Hypothalamus (tissue), 51 donors: ENCODE measurements around the gene WAC.
A peak's percentile ranks its signal among the peaks of the same experiment; 100 is the strongest.

Experiments used
- DNase-seq, 51 donors: peaks; one replicate each; lab custom pipeline; 2025; lab: John Stamatoyannopoulos, UW

WAC gene

GRCh38 chr10:28661035-28661434 is 128.1 kb downstream of the WAC start:
- no peak for DNase-seq

DNA sequence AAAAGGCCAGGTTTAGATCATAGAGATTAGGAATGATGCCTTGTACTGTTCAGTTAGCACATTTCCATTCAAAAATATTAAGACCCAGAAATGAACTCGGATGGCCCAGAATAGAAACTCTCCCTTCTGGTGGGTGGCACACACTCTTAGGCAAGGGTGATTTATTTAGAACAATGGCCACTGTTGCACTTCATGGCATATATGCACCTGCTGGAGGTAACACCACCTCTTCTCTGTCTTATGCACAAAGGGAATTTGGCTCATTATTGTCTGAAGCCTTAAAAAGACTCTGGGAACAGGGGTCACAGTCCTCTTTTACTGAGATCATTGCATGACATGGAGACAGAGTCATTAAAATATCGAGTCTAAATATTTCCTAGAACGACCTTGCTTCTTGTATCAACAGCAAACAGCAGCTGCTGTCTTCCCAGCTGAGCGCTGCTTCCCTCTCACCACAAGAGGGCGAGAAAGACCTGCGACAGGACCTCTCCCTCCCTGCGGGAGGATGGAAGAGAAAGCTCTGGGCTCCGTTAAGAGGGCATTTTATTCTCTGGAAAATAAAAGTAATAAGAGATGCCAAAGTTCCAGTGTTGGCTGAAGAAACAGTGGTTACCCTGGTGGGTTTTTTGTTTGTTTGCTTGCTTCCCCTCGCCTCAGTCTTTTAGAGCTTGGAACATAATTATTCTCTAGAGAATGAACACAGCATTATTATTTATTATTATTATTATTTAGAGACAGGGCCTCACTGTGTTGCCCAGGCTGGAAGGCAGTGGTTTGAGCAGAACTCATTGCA is 130.9 kb downstream of the WAC start:
- DNase-seq, result peak in 42 of 51 donors; percentile 4 to 85 (median 62)

DNA sequence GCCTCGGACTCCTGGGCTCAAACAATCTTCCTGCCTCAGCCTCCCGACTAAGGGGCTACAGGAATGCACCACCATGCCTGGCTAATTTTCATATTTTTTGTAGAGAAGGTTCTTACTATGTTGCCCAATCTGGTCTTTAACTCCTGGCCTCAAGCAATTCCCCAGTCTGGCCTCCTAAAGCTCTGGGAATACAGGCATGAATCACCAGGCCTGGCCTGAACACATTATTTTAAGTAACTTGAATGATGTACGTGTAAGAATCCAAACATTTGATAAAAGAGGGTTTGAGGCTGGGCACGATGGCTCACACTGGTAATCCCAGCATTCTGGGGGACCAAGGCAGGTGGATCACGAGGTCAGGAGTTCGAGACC is 131.4 kb downstream of the WAC start:
- no peak for DNase-seq

DNA sequence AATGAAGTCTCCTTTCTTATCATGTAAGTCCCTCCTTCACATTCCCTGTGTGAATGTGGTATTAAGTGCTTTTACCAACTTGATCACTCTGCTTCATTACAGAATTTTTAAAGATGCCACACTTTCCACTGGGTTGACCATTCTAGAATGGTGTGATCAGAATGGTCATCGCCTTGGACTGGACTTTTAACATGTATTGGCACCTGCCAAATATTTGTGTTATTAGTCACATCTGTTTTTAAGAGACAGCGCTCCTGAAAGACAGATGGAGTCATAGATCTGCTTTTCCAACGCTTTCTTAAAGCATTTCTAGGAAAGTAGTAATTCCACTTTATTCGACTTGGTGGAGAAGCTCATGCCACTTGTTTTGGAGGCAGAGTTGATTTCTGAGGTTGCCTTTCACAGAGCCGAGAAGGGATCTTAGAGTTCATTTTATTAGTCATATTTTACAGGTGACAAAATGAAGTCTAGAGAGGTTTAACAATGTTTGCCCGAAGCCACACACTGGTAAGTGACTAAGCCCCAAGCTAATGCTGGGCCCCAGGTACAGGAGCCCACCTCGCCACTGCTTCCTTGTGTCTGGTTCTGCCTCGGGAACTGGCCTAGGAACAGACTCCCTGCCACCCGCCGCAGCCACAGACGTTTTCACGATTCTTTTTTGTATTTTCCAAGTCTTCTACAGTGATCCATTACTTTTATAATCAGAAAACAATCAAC is 134.0 kb downstream of the WAC start:
- no peak for DNase-seq

GRCh38 chr10:28668363-28669226 is 135.7 kb downstream of the WAC start:
- peak in 10 of 51 donors; percentile 6 to 31 (median 23) for DNase-seq

DNA sequence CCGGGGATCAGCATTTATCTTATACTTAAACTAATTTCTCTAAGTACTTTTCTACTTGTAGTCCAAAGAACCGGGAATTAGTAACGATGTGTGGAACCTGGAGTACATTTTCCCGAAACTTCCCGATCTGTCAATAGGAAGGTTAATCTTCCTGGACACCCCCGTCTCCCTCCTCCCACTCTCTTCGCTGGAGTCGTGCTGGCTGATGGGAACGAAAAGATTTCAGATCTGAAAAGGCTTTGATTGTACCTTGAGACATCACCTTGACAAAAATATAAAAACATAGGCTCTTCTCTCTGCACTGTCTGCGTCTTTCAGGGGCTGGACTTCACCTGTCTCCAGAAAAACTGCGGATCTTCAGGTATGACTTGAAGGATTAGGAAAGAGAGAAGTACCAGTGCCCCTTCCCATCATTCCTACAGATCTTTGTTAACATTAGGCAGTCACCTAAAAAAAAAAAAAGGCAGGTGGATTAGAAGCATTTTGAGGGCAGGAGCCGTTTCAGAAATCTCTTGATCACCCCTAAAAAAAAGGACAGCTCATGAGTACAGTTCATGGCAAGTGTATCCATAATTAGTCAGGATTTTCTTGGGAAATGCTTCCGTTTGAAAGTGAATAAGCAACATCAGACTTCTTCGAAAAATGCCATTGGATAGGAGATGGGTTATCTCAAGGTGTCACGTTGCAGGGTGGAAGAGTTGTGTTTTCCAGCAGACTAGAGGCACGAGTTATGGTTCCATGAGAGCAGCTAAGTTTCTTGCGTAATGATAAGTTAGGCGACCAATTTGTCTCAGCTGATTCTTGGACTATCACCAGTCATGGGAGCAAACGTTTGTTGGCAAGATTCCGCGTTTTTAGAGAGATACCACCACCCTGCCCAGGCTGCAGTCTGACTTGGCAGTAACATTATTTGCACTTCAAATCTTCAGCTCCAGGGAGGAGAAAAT is 136.6 kb downstream of the WAC start:
- DNase-seq, result no peak
